GM18858 (cell line): ENCODE measurements around the gene COL4A5.
"Not testable (repeated sequence)": the region's sequence is repeated elsewhere in the genome, so short reads cannot be mapped to it uniquely, and the experiment has no call there.

Experiments
- ATAC-seq: cut with Tn5 transposase; IDR thresholded peaks from one replicate; pipeline ENCODE4 v1.9.1; 2021; ENCODE audit not compliant: unreplicated experiment

COL4A5 gene

DNA sequence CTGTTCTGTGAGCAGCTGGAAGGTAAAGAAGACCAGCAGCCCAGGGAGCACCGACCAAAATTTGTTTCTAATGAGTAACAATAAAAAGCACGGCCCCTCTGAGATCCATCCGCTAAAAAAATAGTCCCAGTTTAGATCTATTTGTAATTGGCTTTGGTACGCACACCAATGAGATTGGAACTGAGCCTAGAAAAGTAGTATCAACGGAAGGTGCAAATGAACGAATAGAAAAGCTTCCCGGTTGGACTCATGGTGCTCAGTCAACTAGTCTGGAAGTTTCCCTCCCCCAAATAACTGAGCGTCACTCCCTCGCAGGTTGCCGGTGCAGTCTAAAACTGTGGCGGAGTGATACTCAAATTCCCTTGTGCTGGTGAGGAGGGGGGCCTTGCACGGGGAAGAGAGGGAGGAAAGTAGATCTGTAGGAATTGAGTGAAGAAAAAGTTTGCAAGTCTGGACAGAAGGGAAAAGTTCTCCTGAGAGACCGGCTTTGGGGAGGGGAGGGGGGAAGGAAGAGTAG, at the start of gene COL4A5:
Gene COL4A5 (plus strand): TSS at position 413 of the 517 bp plus-strand sequence. CDS start 288 bp downstream, outside the sequence.
- ATAC-seq: no peak

DNA sequence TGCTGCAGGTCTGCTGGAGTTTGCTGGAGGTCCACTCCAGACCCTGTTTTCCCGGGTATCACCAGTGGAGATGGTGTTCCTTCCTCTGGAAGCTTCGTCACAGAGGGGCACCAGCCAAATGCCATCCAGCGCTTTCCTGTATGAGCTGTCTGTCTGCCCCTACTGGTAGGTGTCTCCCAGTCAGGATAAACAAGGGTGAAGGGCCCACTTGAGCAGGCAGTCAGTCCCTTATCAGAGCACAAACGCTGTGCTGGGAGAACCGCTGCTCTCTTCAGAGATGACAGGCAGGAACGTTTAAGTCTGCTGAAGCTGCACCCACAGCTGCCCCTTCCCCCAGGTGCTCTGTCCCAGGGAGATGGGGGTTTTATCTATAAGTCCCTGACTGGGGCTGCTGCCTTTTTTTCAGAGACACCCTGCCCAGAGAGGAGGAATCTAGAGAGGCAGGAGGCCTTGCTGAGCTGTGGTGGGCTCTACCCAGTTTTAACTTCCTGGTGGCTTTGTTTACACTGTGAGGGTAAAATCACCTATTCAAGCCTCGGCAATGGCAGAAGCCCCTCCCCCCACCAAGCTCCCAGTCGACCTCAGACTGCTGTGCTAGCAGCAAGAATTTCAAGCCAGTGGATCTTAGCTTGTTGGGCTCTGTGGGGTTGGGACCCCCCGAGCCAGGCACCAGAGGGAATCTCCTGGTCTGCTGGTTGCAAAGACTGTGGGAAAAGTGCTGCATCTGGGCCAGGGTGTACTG, 48.5 kb upstream of the COL4A5 start:
- not testable (repeated sequence) for ATAC-seq

DNA sequence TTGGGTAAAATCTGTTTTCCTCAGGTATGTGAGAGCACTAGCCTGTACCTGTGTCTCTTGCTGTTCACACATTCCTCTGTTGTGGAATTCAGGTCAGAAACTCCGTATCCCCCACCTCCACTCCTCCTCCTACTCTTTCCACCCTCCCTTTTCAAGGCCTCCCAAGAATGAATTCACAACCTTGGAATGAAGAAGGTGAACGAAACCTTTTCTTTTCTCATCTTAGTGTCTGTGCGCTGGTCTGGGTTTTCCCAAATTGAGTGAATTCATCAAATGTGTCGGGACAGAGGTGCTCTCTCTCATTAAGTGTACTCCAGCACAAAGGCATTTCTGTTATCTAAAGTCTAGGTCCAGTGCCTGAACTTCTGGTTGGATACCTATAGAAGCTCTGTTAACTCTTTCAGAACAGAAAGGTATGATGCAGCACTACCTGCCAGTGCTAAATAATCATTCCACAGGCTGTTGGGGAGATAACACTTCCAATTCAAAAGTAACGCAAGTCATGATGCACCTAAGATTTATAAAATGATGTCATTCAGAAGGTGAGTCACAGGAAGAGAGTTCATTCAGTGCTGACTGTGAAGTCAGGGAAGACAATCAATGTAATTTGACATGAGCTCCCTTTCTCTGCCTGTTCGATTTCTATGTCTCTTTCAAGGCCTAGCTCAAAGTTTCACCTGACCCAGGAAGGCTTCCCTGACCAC, 43.3 kb upstream of the COL4A5 start:
- ATAC-seq: no peak

DNA sequence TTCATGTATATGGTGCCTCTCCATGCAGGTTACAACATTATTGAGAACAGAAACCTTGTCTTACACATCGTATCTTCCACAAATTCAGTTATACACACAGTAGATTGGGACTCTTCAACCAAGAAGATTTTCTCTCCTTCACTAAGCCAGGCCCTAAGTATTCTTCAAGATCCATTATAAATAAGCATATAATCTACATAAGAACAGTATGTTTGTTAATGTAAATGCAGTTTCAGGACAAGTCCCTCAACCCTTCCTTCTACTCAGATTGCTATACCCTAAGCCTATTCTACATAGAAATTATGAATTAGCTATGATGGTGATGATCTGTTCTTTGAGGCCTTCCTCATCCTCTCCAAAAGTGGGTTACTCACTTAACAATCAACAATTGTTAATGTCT, 42.7 kb upstream of the COL4A5 start:
- ATAC-seq: no peak

DNA sequence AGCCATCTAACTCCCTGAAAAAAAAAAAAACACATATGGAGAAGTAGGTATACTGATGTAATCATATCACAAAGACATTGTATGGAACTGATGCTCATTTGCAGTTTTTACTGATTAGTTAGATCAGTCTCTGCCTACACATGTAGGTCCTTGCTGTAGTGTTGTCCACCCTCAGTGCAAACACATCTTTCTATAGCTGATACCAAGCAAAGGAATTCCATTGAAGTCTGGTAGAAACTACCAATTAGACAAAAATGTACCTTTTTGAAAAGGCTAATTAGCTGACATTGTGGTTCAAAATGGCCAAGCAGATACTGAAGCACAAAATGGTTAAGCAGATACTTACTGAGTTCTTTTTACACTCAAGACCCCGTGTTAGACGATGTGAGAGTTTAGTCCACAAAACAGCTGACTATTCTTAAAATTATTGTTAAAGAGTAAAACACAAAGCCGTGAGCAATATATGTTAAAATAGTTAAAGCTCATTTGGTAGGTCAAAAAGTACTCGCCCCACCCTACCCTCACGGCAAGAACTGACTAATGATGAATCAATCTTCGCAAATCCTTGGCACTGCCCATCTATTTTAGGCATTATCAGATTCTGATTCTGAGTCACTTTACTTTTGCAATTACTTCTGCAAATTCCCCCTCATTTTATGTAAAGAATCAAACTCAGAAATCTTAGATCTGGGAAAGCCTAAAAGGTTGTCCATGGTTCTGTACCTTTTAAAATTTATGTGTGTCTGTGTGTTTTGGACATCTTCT, 41.8 kb upstream of the COL4A5 start:
- ATAC-seq: no peak

DNA sequence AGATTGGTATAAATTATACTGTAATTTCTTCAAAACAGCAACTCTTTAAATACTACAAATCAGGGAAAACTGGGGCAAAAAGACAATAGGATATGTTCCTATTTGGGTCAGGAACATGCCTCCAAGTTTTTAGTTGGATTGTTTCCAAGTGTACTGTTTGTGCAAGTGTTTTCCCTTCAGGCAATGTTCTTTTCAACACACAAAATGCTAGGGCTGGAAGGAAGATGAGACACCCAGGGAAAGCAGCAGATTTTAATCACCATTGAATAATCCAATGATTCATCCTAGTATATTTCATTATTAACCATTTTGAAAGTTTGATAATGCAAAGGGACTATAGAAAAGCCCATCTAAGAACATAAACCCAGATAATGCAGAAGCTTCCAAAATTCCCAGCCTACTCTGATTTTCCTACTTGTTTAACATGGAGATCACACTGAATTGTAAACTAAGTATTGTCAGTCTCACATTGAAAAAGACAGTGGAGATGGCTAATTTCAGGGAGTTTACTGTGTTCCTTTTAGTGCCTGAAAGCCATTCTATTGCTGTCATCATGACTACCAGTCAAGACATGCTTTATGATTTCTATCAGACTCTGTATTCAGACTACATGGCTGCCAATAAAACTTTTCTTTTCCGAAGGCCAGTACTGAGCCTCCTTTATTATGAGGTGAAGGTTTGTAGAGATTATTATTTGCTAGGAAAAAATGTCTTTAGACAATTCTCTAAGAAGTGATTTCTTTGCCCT, 40.0 kb upstream of the COL4A5 start:
- no peak for ATAC-seq

DNA sequence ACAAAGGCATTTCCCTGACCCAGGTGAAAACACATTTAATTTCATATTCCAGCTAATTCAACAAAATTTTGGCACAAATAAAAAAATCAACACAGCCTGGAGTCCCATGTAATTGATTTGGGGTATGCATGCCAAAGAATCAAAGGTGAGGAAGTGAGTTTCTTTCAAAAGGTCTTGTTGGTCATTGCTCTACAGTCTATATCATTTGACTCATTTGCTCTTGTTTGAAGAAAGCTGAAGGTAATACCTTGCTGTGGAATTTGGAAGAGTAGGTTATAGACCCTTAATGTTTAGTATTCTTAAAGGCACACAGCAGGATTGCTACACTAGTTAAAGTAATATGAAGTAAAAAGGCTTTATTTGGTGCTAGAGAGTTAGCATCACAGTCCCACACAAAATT, 26.9 kb upstream of the COL4A5 start:
- no peak for ATAC-seq

DNA sequence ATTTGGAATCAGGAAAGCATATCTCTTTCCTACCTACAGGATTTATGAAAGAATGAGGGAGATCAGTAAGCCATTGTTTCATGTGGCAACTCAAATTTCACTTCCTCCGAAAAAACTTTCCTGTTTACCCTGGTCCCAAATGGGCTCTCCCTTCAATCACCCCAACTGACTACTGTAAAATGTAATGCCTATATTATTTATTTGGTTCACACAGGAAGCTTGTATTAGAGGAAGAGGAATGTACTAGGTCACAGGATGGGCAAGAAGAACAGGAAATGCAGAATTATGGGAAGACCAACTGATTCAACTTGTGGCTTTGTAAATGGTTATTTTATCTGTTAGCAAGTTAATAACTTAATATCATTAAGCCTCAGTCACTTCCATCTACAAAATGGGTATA, 24.5 kb upstream of the COL4A5 start:
- no peak for ATAC-seq

DNA sequence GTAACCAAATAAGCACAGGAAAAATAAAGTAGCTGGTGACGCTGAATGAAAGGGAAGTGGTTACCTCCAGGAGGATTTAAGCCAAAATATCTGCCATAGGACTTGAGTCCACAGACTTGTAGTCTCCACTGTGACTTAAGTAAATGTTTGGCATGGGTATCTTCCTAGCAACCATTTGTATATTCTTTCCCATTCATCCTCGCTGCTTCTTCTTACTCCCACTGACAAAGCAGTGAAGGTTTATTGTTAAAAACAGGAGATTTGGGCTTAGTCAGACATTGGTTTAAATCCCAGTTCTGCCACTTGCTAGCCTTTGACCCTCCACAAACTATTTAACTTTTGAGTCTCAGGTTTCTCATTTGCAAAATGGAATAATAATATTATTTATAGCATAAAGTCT, 23.7 kb upstream of the COL4A5 start:
- no peak for ATAC-seq

DNA sequence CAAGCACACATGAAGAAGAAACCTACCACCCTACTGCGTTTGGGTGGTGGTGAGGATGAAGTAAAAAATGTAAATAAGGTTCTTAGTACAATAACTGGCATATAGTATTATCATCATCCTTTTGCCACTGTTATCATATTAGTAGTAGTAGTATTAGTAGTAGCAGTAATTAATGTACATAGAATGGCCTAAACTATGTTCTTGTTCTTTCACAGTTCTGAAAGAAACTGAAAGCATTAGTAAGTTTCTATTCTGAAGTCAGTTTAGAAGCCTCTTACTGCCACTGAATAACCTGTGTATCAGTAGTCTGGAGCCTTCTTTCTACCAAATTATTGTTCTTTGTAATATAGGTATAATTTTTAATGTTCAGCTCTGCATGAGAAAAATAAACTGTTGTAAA, 22.4 kb upstream of the COL4A5 start:
- peak; percentile 76 for ATAC-seq

DNA sequence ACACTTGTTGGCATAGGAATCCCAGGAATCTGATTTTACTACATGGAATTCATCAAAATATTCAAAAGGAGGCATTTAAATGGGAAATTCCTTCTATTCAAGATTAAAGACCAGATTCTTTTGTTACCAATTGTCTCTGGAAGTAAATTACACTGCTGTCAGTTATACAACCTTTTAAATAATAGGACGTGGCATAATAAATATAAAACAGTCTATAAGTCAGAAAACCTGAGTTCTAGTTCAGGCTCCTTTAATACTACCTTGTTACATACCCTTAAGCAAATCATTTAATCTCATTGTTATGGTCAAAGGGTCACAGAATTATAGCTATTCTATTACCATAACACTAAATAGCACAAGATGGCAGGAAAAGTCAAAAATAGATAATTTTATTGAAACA, 20.2 kb upstream of the COL4A5 start:
- no peak for ATAC-seq

DNA sequence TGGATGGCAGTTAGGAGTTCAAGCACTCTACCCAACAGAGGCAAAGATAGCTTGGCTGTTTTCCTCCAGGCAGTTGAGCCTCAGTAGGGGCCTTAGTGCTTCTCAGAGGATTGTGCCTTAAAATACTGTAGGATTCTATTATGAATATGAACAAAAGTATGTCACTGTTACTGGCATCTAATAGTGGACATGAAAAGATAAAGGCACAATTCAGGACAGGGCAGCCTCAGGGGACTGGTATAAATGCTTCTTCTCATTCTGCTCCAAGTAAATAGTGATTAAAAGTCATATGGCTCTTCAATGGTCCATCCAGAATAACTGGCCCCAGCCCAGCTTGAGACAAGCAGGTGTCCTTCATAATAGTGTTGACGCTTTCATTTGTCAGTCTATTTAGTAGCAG, 19.2 kb upstream of the COL4A5 start:
- ATAC-seq: no peak

DNA sequence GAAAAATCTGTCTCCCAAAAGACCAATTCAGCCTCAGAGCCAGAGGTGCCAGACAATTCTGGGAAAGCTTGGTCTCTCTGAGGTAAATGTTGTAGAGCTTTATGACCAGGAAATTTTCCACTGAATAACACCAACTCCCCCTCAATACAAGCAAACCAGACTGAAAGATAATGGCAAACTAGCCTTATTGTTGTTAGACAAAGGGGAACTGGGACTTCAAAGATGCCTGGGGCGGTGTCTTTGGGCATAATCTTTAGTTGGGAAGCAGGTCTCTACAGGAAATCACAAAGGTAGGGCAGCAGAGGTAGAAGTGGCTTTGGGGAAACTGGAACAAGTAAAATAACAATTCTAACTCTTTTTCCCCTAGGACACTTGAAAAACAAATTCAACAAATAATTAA, 13.4 kb upstream of the COL4A5 start:
- no peak for ATAC-seq

DNA sequence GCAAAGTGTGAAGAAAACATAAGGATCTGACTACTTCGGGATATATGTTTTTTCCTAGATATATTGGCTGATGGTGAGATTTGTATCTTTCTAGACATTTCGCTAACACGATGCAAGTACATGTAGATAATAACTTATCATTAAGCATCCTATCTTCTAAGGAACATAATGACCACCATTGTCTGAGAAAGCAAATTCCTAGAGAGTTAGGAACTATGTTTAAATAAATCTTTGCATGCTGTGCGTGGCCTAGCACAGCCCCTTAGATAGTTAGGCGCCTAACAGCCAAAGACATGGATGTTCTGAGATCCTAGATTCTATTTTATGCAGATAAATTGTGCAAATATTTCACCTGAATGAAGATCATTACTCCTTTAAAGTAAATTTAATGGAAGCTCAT, 4.4 kb upstream of the COL4A5 start:
- ATAC-seq: no peak

DNA sequence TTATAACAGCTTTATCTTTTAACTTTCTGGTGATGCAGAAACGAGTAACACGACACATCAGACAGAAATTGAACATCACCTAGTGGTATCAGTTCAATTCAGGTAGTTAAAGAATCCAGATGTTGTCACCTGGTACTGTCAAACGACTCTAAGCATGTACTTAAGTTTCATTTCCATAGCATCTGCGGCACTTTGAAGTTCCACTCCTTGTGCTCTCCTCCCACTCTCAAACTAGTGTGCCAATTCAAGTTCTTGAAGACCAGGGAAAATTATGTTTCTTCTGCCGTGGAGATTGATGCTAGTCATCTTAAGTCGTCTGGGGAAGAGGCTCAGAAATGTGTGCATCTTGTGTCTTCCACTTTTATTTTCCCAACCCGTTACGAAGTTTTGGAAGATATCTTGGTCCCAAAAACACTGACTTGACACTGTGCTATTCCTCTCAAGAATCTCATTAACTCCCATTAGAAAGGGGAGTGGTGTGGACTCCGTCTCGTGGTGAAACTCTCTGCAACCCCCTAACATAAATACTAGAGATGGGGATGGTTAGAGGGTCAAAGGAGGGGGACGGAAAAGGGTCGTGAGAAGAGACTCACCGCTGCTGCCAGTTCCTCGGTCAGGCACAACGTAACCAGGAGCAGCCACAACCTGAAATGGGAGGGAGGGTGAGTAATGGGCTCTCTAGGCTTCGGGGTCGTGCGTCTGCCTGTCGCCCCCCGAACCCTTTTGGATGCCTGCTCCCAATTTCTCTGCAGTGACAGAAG, 2.1 kb upstream of the COL4A5 start:
- ATAC-seq: no peak

DNA sequence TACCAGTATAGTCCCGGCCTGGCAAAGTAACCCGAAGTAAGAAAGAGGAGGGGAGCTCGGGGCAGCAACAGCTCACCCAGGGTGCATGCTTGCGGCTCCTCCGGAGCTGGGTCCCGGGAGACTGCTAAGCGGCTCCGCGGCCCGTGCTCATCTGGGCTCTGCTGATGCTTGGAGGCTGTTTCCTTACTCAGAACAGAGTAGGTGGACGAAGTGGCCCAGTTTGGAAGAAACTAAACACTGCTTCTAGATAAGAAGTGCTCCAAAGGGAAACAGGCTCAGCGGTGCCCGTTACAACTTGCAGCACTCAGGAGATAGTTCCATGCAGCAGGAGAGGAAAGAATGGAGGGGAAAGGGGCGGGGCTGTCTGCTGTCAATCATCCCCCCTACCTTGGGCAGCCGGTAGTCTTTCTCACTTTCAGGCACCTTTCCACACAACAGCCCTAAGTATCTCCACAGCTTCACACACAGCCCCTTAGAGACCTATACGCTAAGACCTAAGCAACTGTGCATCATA, 1.5 kb upstream of the COL4A5 start, which contains the start of gene COL4A6:
Gene COL4A6 (minus strand): TSS at position 313 of the 514 bp plus-strand sequence. CDS start 226 bp downstream, at position 87.
- no peak for ATAC-seq

DNA sequence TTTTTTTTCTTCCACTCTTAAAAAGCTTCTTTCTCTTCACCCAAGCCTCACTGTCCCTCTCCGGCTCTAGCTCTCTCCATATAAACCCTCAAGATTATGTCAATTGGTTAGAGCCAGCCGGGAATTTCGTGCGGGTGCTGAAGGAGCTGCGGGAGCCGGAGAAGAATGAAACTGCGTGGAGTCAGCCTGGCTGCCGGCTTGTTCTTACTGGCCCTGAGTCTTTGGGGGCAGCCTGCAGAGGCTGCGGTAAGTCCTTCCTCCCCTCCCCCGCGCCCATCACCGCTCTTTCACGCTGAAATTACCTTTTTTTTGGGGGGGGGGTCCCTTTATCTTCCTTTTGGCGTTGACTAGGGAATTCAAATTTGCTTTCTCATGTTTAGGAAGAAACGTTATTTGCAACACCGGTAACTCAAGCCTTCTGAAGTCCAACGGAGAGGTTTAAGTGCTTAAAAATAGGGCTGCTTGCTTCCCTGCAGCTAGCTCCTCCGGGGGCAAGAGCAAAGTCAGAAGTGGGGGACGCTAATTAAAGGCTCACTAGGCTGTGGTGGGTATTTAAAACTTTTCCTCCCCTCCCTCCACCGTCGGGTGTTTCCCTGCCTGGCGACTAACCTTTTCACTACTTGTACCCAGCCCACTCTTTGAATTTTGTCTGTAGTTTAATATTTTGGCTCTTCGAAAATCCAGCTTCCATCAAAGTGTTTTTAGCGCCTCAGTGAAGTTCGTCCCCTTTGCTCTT, 491 bp downstream of the COL4A5 start:
- ATAC-seq: no peak

DNA sequence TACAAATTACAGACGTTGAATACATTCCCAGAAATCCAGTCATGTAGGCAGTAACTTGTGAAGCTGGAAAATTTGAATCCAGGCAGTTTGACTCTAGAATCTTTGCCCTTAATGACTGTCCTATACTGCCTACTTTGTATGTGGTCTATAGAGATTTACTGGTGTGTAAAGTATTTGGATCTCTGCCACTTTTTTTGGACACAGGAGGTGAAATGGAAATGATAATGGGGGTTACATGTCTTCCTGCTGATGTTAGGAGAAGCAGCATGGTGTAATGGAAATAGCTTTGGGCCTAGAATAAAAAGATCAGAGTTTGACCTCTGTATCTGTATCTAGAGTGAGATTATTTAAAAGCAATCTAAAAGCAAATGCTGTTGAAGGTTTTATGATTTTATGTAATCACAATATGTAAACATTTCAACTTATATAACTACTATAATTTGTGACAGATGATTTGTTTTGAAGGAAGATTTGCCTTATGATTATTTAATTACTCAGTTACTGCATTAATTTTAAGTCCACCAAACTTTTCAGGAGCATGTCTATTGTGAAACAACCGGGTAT, 3.3 kb downstream of the COL4A5 start:
- no peak for ATAC-seq

DNA sequence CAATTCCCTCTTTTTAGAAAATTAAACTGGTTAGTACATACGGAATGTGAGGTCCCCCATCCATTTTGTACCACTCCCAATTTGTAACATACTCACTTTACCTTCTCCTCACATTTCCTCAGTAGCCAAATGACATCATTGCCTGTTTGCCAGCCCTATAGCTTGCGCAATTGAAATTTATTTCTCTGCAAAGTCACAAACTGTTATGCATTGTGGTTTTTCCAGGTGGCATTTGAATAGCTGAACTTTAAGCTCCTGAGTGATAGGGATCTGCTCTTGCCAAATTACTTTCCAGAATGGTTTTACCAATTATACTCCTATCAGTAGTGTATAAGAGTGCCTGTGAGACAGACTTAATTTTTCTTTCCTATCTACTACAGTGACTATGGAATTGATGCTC, 7.7 kb downstream of the COL4A5 start:
- ATAC-seq: no peak
